ENCODE measurements around the gene SLC8A2. TPM values are rescaled to one million over a fixed set of nuclear protein-coding genes. Genes with fewer than 3 reads are reported as not detected.

The SLC8A2 gene
- total RNA-seq, 1 experiment from 2014 or later = 3.6 TPM

- no peak for DNase-seq (ENCODE audit: low spot score)
Measured at GRCh38 chr19:47505506-47505905, 33.8 kb upstream of the SLC8A2 start.

- no peak for DNase-seq (ENCODE audit: low spot score)
Measured at GRCh38 chr19:47503826-47504150, 32.1 kb upstream of the SLC8A2 start.

GRCh38 chr19:47503130-47503825 is 31.6 kb upstream of the SLC8A2 start:
- DNase-seq (ENCODE audit: low spot score) = no peak

DNA sequence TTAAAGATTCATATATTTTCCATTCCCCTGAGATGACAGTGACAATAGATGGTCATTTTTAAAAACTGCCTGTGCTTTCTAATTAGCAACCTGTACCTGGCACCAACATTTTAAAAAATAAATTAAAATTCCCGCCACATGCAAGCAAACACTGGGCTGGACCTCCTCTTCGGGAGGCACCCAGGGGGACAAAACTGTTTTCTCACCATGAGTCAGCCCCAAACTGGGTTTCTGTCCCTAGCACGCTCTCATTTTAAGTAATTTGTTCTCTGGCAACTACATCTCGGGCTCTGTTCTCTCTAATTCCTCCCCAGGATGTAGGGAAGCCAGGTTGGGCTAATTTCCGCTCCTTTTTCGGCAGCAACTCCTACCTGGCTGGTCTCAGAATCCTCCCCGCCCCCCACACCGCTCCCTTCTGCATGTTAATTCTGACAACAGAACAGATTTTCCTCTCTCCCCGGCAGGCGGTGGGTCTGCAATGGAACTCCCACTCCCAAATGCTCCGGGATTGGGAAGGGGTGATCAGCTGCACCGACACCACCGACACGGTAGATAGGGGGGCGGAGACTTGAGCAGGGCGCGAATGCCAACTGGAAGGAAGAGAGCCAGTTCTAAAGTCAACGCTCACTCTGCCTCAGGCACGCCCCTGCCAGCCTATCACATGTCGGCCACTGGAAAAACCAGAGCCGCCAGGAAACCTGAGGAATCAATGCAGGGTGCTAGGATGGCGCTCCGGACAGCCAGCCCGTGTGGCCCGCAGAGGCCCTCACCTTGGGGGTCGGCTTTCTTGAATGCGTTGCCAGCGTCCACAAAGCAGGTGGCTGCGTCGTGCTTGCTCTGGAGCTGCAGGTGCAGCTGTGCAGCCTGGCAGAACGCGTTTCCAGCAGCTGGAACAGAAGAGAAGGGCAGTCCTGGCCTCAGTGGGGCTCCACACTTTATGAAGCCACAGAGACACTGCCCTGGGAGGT is 28.5 kb upstream of the SLC8A2 start:
- no peak for DNase-seq (ENCODE audit: low spot score)

DNA sequence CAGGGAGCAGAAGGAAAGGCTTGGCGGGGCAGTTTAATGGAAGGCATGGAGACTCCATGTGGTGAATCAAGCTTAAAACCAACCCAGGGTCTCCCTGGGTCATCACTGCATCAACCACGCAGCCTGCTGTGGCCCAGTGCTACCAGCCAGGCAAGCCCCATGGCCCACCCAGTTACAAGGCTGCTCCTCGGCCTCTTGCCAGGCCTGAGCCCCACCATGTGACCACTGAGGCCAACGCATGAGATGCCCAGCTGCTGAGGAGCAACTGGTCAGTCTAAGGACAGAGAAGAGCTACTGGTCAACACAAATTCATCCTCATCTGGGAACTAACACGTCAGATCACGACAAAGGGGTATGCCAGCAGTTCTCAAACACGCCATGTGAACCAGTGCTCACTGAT is 27.7 kb upstream of the SLC8A2 start:
- no peak for DNase-seq (ENCODE audit: low spot score)

DNA sequence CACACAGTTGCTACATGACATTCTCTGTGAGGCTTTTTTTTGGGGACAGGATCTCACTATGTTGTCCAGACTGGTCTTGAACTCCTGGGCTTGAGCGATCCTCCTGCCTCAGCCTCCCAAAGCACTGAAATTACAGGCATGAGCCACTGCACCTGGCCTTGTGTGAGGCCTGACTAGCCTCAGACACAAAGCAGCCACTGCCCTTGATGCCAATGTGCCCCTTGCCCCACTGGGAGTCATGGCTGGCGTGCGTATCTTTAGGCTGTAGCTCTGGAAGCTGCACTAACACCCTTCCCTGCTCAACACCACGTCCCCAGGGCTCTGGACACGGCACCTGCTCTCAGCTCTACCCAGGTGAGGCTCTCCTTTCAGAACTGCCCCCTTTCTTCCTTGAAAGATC is 26.9 kb upstream of the SLC8A2 start:
- no peak for DNase-seq (ENCODE audit: low spot score)

GRCh38 chr19:47497821-47498520 is 26.3 kb upstream of the SLC8A2 start:
- no peak for DNase-seq (ENCODE audit: low spot score)

DNA sequence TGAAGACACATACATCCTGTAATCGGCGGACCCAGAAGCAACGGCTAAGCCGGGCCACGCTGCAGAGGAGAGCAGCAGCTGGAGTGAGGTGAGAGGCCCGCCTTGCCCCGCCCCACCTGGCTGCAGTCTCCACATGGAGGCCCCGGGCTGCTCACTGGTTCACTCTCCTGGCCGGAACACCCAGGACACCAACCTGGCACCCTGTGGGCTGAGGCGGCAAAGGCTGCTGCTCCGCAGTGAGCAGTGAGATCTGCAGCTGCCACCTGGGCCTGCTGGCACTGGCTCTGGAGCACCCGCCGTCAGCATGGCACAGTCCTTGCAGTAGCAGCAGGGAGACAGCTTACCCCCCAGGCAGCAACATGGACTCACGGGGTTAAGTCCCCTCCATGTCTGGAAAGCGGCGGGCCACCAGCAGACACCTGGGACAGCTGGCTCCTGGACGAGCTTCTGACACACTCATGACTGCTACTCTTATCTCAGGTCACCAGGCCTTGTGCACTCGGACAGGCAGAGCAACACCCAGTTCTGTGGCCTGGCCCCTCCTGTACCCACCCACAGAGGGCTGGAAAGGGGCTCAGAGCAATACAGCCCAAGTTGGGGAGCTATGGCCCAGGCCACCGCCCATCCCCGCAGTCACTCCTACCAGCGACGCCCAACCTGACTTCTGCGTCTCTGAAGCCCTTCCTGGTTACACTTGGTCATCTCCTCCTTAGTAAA is 25.5 kb upstream of the SLC8A2 start:
- DNase-seq (ENCODE audit: low spot score) = no peak

DNA sequence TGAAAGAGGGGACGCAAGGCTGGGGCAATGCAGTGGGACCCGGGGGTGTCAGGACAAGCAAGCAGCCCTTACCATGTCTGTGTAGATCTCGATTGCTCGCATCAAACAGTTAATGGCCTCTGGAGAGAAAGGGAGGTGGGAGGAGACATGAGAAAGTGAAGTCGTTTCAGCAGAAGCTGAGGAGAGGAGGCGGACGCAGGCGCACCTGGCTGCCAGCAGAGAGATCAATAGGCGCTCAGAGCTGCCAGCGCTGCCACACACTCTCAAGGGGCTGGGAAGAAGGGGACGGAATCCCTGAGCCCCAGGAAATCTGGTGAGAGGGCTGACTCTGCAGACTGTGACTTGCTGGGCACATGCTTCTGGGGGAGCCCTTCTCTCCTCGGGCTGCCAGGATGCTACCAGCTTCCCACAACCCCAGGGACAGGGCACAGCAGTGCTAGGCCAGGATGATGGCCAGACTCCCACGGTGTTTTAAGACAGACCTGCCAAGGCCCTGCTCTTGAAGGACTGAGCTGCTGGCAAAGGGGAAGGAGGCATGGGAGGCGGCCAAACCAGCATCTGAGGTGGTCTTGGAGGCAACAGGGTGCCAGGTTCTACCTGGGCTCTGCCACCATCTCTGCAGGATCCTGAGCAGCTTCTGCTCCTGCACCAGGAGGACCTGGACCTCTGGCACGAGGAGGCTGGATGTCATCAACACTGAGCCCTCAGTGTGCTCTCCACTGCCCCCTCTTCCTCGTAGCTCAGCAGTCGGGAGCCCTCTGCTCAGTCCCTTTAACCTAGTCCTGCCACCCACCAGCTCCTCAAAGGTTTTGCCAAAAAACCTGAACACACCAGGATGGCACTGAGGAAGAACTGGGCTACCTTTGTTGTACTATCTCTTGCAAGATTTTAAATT is 24.0 kb upstream of the SLC8A2 start:
- no peak for DNase-seq (ENCODE audit: low spot score)

DNA sequence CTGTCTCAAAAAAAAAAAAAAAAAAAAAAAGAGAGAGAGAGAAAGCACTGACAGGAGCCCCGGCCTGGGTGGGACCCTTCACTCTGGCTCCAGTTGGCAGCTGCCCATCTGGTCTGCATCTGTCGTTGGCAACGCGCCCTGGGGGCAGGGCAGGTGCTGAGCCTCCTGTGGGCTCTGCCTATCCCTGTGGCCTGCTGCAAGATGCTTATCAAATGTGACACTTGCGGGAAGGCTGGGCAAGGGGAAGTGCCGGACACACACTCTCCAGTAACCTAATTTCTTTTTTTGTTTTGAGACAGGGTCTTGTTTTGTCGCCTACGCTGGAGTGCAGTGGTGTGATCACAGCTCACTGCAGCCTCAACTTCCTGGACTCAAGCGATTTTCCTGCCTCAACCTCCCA is 23.0 kb upstream of the SLC8A2 start:
- no peak for DNase-seq (ENCODE audit: low spot score)

- no peak for DNase-seq (ENCODE audit: low spot score)
Measured at GRCh38 chr19:47494211-47494547, 22.5 kb upstream of the SLC8A2 start.

DNA sequence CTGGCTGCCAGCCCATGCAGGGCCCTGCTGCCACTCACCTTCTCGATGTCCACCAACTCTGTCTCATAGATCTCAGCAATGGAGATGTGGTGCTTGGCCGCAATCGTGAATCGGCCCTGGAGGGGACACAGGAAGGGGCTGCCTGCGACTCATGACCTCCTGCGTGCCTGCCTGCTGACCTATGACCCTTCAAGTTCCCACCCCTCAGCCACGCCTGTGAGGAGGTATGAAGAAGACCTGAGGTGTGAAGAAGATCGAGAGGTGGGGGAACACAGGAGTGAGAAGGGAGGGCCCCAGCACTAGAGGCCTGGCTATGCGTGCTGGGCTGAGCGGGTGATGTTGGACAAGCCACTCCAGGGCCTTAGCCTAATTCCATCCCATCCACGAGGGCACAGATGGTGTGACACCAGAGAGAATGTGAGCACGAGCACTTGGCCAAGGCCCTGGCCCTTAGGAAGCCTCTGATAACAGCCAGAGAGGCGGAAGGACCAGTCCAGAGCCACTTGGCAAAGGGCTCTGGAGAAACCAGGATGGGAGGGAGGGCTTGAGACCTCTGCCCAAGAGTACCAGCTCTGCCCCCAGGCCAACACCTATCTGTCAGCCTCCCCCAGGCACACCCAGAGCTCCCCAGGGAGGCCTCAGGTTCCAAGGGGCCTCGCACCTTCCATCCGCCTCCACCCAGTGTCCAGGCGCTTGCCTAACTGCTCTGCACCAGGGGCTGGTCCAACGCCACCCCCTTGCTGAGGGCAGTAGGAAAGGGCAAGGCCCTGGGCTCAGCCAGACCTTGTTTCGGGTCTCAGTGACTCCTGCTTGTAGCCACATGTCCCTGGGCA is 21.9 kb upstream of the SLC8A2 start:
- no peak for DNase-seq (ENCODE audit: low spot score)

- no peak for DNase-seq (ENCODE audit: low spot score)
Measured at GRCh38 chr19:47492571-47493377, 21.1 kb upstream of the SLC8A2 start.

DNA sequence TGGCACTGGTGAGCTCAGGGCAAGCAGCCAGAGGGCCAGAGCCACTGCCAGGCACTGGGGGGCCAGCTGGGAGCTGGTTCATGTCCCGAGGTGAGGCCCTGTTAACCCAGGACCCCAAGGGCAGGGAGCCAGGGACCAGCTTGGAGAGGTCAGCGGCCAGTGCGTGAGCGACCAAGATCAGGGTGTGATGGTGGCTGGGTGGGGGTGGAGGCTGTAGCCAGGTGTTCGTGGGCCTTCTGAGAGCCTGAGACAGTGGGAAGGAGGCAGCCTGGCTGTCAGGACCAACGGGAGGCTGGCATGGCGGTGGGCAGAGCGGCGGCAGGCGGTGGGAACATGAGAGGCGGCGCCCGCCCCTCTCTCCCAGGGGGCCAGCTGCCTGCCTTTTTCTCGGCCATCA is 20.4 kb upstream of the SLC8A2 start:
- DNase-seq (ENCODE audit: low spot score) = no peak

GRCh38 chr19:47491358-47492136 is 19.9 kb upstream of the SLC8A2 start:
- DNase-seq (ENCODE audit: low spot score) = no peak

DNA sequence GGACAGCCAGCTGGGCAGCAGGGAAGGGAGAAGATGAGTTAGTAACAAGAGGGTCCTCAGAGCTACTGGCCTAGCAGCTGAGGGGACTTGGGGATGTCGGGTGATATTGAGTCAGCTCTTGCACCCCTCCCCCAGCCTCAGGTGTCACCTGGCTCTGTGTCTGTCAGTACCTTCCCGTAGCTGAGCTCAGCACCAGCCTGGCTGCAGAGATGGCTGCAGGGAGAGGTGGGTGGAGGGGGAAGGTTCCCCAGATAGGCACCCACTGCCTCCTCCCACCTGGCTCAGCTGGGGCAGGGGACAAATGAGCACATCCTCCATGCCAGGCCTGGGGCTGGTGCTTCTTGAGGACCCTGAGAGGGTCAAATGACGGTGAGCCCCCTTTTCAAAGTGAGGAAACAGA is 19.2 kb upstream of the SLC8A2 start:
- DNase-seq (ENCODE audit: low spot score) = no peak

DNA sequence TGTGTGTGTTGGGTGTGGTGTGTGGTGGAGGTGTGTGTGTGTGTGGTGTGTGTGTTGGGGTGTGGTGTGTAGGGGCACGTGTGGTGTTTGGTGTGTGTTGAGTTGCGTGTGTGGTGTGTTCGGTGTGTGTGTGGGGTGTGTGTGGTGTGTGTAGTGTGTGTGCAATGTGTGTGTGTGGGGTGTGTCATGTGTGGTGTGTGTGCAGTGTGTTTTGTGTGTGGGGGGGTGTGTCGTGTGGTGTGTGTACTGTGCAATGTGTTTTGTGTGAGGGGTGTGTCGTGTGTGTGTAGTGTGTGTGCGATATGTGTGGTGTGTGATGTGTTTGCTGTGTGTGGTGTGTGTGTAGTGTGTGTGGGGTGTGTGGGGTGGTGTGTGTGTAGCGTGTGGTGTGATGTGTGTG is 18.3 kb upstream of the SLC8A2 start:
- DNase-seq (ENCODE audit: low spot score) = no peak
